ENCODE results near the gene MVD. TPM values are rescaled to one million over a fixed set of nuclear protein-coding genes. Genes with fewer than 3 reads are reported as not detected.

MVD gene
- total and polyA plus RNA-seq, 2 of the 4 experiments (the other 2 are of a cell fraction) = 18.3 to 28.4 TPM

DNA sequence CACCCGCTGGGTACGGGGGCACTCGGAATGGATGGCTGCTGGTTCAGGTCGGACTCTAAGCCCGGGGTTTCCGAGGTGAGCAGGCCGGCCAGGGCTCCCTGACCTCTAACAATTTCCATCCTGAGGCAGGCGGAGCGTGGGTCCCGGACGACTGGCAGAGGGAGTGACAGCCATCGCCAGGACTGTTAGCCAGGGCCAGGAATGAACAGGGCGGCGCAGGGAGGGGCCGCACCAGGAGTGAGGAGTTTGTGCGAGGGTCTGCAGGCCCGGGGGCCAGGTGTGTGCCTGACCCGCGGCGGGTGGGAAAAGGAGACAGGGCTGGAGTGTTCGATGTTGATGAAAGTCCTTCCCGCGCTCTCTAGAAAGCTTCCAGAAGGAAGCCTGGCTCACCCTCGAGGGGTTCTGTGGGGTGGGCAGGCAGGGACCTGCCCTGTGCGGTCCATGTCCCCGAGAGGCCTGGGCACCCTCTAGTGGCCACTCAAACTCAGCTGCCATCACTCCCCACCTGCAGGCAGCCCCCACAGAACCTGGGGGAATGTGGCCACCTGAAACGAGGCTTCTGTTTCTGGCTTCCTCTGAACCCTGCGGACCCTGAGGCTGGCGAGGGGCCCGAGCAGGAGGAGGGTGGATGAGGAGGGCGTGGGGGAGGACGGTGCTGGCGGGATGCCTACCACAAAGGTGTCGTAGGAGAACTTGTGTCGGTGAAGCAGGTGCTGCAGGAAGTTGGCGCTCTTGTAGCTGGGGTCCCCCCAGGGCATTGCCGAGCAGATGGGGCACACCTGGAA is 35.1 kb upstream of the MVD start:
- H4K91ac ChIP-seq (ENCODE audit: insufficient read depth, low read depth, low read length) = no peak overlapping the region
- no TSS peak for BruUV-seq (replicated peaks)
- no peak for TF ChIP-seq POLR2A (IDR thresholded peaks at IDR 0.05; ENCODE audit: low read depth, low read length)
- TF ChIP-seq, protein P1, sequence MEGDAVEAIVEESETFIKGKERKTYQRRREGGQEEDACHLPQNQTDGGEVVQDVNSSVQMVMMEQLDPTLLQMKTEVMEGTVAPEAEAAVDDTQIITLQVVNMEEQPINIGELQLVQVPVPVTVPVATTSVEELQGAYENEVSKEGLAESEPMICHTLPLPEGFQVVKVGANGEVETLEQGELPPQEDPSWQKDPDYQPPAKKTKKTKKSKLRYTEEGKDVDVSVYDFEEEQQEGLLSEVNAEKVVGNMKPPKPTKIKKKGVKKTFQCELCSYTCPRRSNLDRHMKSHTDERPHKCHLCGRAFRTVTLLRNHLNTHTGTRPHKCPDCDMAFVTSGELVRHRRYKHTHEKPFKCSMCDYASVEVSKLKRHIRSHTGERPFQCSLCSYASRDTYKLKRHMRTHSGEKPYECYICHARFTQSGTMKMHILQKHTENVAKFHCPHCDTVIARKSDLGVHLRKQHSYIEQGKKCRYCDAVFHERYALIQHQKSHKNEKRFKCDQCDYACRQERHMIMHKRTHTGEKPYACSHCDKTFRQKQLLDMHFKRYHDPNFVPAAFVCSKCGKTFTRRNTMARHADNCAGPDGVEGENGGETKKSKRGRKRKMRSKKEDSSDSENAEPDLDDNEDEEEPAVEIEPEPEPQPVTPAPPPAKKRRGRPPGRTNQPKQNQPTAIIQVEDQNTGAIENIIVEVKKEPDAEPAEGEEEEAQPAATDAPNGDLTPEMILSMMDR (conservative IDR thresholded peaks at IDR 0.05; ENCODE audit: low read depth, low read length) = peak; percentile 13; the same call in 1 of the 2 replicates
- ChIA-PET POLR2A (ENCODE audit: unreplicated experiment) (no interaction called here), CTCF (interaction anchor here (0.6 kb wide), 1 partner anchor 69 kb away, joined by 4 read pairs; no protein-coding TSS in a partner anchor)
- H3K27me3 ChIP-seq (ENCODE audit: control insufficient read depth, insufficient read depth, low read length) = no peaks in the 10 kb centered on the region
- peaks cover 0 to 31% of the 10 kb centered on the region in 2 experiments; a peak in 3 of 4 replicates for H3K79me1 ChIP-seq (ENCODE audit: low read depth in 1 of 2, low read length in 2 of 2)
- dilution Hi-C loops (cut with HindIII; ENCODE audit: low sequenced_read_pairs, unreplicated experiment) (no loop called here), intact Hi-C loops (cut with micrococcal nuclease) (no loop called here), in situ Hi-C loops (cut with MboI; ENCODE audit: low sequenced_read_pairs) (no loop called here)
- no peak overlapping the region for H3K27ac ChIP-seq (ENCODE audit: insufficient read depth, low read length)
- H4K8ac ChIP-seq (ENCODE audit: low read depth in 2 of 2, low read length in 2 of 2) = no peak overlapping the region
- no peak overlapping the region for H3K18ac ChIP-seq (ENCODE audit: low read depth, low read length)
- no peak overlapping the region for H2BK20ac ChIP-seq (ENCODE audit: low read depth, low read length)
- H2BK120ac ChIP-seq (ENCODE audit: low read depth, low read length) = no peak overlapping the region
- H2AFZ ChIP-seq (replicated peaks; ENCODE audit: low read length, poor library complexity) = no peak overlapping the region
- WGBS, 2 experiments (ENCODE audit: extremely low coverage in 2 of 2, insufficient read length in 1 of 2) = 91% methylated on average over 12 of the region's 37 CpGs; no CpG with 5 or more reads in 1 of the 2 experiments
- H2BK5ac ChIP-seq (ENCODE audit: low read depth, low read length, poor library complexity, severe bottlenecking) = no peak overlapping the region
- H4K5ac ChIP-seq (ENCODE audit: low read depth, low read length) = no peak overlapping the region
- no peak overlapping the region for H3K4ac ChIP-seq (ENCODE audit: low read depth, low read length)
- H2BK15ac ChIP-seq (ENCODE audit: low read depth, low read length) = no peak overlapping the region
- H3K36me3 ChIP-seq (ENCODE audit: control insufficient read depth, insufficient read depth, low read length) = peaks cover 33% of the 10 kb centered on the region
- no peak overlapping the region for H3K9ac ChIP-seq (ENCODE audit: low read depth, low read length)
- H4K20me1 ChIP-seq (ENCODE audit: insufficient read depth, low read length) = no peaks in the 10 kb centered on the region; the same call in 1 of the 2 replicates
- no peak overlapping the region for H3K4me3 ChIP-seq (ENCODE audit: insufficient read depth, low read depth, low read length)
- ATAC-seq (ENCODE audit: low read depth) (no peak), DNase-seq (no peak)
- no peak overlapping the region for H3K56ac ChIP-seq (ENCODE audit: extremely low read depth, insufficient read depth, low read length)
- H2AK5ac ChIP-seq (ENCODE audit: low read depth, low read length) = no peak overlapping the region
- H3K4me1 ChIP-seq (ENCODE audit: control insufficient read depth, insufficient read depth, low read length) = peaks cover 8% of the 10 kb centered on the region
- no peak overlapping the region for H2AK9ac ChIP-seq (replicated peaks; ENCODE audit: low read depth, low read length, poor library complexity)
- no peaks in the 10 kb centered on the region; the same call in none of the 2 replicates for H3K9me1 ChIP-seq (ENCODE audit: insufficient read depth, low read length)
- no peaks in the 10 kb centered on the region for H3K9me3 ChIP-seq (ENCODE audit: control insufficient read depth, insufficient read depth, low read length)
- H3K23ac ChIP-seq (ENCODE audit: low read depth, low read length) = no peak overlapping the region
- H3K14ac ChIP-seq (replicated peaks; ENCODE audit: low read depth, low read length) = no peak overlapping the region
- no peak overlapping the region for H3K4me2 ChIP-seq (ENCODE audit: low read depth, low read length)
